Sciatic nerve (tissue), 2 donors: ENCODE data around the gene CALHM2. TPM values are rescaled to one million over a fixed set of nuclear protein-coding genes. Genes with fewer than 3 reads are reported as not detected.
"Not testable (repeated sequence)": the region's sequence is repeated elsewhere in the genome, so short reads cannot be mapped to it uniquely, and the experiment has no call there.

Experiments used
- ATAC-seq: fragments of 200-7000 bp; cut with Tn5 transposase; one replicate; pipeline ENCODE4 v1.9.1; 2020; ENCODE audit warnings: mild to moderate bottlenecking, moderate library complexity
- DNase-seq: peaks from one replicate; pipeline ENCODE4 v3.0.0-alpha.2; 2020; ENCODE audit warnings: low spot score
- intact Hi-C: fragments of 100-400 bp; cut with DNase I; formaldehyde crosslinking; loops from one replicate; pipeline ENCODE4 v1.14.2; 2022
- total RNA-seq: library from RNA; stranded (reverse); fragmentation: NEBNext Ultra II Directional; extraction: Animal tissue kit (Norgen Biotek cat#: 25700); gene quantifications from one replicate; pipeline ENCODE4 v1.2.1, GENCODE V29; 2021
- donor health status: DM: no; HTN: no; CAD: no.
- donor health status: DM: no; HTN: no; CAD: no.

CALHM2 gene
- 46.3 TPM for total RNA-seq

- ATAC-seq (peak; percentile 83), DNase-seq (peak; percentile 84)
- intact Hi-C loops: no loop called here
Observed at GRCh38 chr10:103451831-103452505, at the start of gene CALHM2. Gene CALHM2 (minus strand): TSS chr10:103452370. CDS start chr10:103449941, 2,429 bp downstream.

GRCh38 chr10:103501186-103501585 lies 49.0 kb upstream of the CALHM2 start:
- no peak for ATAC-seq
- intact Hi-C loops: no loop called here
- DNase-seq: no peak

- intact Hi-C loops: no loop called here
- no peak for ATAC-seq
Observed at GRCh38 chr10:103500481-103500880, 48.3 kb upstream of the CALHM2 start.

GRCh38 chr10:103499881-103500280 lies 47.7 kb upstream of the CALHM2 start:
- intact Hi-C loops: no loop called here
- DNase-seq: no peak
- ATAC-seq: no peak

More at GRCh38 chr10:103500481-103500880, 48.3 kb upstream of the CALHM2 start:
- DNase-seq: no peak

- intact Hi-C loops: no loop called here
- ATAC-seq (no peak), DNase-seq (no peak)
Observed at GRCh38 chr10:103498936-103499638, 46.9 kb upstream of the CALHM2 start.

GRCh38 chr10:103497161-103497915 lies 45.2 kb upstream of the CALHM2 start:
- DNase-seq (no peak), ATAC-seq (no peak)
- intact Hi-C loops: no loop called here

- intact Hi-C loops: no loop called here
- no peak for DNase-seq
- ATAC-seq: no peak
Observed at GRCh38 chr10:103495321-103495720, 43.2 kb upstream of the CALHM2 start.

GRCh38 chr10:103493916-103494877 lies 42.0 kb upstream of the CALHM2 start:
- DNase-seq (no peak), ATAC-seq (no peak)
- intact Hi-C loops: no loop called here

- ATAC-seq (peak; percentile 44), DNase-seq (no peak)
- intact Hi-C loops: no loop called here
Observed at GRCh38 chr10:103493362-103493915, 41.3 kb upstream of the CALHM2 start, which contains the start of gene NEURL1. Gene NEURL1 (plus strand): TSS chr10:103493705. CDS start chr10:103494388, 683 bp downstream.

- DNase-seq: no peak
- no peak for ATAC-seq
- intact Hi-C loops: no loop called here
Observed at GRCh38 chr10:103492655-103493261, 40.6 kb upstream of the CALHM2 start.

GRCh38 chr10:103491729-103492364 lies 39.7 kb upstream of the CALHM2 start:
- intact Hi-C loops: no loop called here
- ATAC-seq (peak; percentile 81), DNase-seq (no peak)

- intact Hi-C loops: no loop called here
- no peak for DNase-seq
- no peak for ATAC-seq
Observed at GRCh38 chr10:103490986-103491314, 38.8 kb upstream of the CALHM2 start.

- no peak for DNase-seq
- no peak for ATAC-seq
- intact Hi-C loops: no loop called here
Observed at GRCh38 chr10:103487410-103487708, 35.2 kb upstream of the CALHM2 start.

GRCh38 chr10:103486635-103487409 lies 34.7 kb upstream of the CALHM2 start:
- ATAC-seq, DNase-seq, intact Hi-C loops: not testable (repeated sequence)

GRCh38 chr10:103481974-103482531 lies 29.9 kb upstream of the CALHM2 start:
- peak; percentile 70 for ATAC-seq
- intact Hi-C loops: no loop called here

GRCh38 chr10:103480521-103480920 lies 28.4 kb upstream of the CALHM2 start:
- ATAC-seq (peak; percentile 30), DNase-seq (no peak)
- intact Hi-C loops: no loop called here

More at GRCh38 chr10:103481974-103482531, 29.9 kb upstream of the CALHM2 start:
- no peak for DNase-seq

GRCh38 chr10:103479135-103479534 lies 27.0 kb upstream of the CALHM2 start, which contains the start of gene CALHM3:
Gene CALHM3 (minus strand): TSS chr10:103479240. CDS start chr10:103479032, 208 bp downstream.
- DNase-seq (no peak), ATAC-seq (no peak)
- intact Hi-C loops: no loop called here
